RKO (cell line): ENCODE data around the gene CAMK1G.

Experiments used
- DNase-seq: peaks from one replicate; pipeline ENCODE4 v3.0.0-alpha.2; 2016; ENCODE audit warnings: low spot score

The CAMK1G gene

DNA sequence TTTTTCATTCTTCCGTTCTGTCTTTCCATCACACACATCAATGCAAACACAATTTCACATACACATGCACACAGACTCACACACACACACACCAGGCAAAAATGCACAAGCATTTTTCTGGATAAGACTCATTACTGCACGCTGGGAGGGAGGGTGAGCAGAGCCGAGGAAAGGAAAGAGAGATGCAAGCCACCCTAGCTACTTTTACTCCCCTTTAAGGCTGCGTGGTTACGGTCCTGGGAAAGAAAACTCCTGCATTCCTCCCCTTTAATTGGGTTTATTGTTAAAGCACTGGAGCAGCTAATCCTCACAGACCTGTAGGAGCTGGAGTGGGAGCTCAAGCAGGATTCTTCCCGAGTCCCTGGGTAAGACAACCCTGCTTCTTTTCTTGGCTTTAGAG is at the start of gene CAMK1G:
Gene CAMK1G (plus strand): TSS at position 307 of the 400 bp plus-strand sequence. CDS start 11,270 bp downstream, outside the sequence.
- DNase-seq, result no peak

DNA sequence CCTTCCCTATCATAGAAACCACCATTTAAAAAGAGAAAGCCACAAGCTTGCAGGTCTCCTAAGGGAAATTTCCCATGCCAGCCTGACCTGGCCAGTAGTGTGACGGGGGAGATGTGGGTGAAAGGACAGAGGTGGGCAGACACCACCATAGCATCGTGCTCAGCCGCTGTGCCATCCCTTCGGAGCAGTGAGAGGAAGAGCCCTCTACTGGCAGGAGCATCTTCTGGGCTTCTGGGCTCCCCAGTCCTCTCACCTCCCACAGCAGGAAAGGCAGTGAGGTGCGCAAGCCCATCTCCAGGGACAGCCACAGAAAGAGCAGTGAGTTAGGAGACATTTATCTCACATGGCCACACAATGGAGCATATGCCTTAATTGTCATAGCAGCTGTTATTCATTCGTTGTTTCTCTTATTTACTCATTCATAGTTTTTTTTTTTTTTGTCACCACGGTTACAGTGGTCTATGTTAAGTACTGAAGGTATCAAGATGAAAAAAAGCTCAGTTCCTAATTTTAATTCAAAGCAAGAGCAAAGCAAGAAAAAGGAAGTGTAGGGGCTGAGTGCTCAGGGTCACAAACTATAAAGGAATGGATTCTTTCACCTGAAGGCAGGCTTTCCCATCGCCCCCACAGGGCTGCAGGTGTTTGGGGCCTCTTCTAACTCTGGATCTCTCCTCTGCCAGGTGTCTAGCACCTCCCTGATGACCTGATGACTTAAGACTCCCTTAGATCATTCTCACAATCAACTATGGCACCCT is 48.8 kb upstream of the CAMK1G start:
- DNase-seq, result no peak

DNA sequence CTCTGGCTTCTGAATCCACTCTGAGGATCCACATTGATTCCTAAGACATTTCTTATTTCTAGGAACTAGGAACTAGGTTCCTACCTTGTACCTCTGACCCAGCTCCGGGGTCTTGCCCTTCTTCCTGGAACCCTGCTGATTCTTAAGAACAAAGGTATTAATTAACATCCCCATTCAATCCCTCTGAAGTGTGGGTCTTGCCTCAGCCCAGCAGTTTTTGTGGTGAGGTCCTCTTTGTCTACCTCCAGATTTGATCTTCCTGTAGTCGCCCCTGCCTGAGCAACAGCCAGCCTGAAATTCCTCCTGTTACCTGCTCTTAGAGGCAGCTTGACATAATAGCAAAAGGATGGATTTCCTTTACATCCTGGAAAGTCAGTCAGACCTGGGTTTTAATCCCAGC is 46.7 kb upstream of the CAMK1G start:
- DNase-seq, result no peak

DNA sequence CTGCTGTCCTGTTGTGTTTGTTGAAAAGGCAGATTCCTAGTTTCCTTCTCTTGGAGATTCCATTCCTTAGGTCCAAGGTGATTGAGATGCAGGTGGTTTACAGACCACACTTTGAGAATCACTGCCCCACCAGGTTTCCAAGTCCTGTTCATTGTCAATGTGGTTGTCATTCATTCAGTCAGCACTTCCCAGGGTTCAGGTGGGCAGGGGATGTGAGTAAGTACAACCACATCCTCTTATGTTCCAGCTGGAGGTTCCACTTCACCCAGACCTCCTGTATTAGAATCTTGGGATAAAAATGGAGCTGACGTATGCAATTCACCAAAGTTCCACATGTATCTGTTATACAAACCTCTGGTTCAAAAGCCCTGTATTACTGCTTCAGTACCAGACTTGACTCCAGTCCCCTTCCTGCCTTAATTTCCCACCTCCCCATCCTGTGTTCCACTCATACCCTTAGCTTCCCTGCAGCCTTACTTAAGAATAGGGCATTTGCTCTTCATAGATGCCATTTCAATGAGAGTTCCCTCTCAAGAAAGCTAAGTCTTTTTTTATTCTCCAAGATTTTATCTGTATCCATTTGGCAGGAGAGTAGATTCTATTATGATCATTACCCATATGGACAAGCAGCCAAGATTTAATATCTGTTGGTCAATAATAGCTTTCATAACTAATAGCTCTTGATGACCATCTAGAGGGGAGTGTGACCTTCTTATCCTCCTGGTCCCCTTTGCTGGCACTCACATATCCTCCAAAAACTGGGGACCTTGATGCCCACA is 46.0 kb upstream of the CAMK1G start:
- no peak for DNase-seq

DNA sequence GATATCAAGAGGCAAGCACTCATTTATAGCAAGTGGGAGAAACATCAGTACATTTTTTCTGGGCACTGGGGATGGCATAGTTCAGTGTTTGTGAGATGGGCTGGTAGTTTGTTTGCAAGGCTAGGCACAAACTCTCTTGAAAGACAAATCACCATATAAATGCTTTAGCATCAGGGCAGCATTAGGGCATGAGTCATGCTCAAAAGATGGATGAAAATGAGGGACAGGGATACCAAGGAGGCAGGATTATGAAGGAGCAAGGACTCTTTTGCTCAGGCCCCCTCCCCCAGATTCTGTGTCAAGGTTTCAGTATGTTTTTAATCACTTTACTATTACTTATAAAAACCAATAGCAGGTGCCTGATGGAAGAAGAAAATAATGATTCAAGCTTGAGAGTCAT is 43.9 kb upstream of the CAMK1G start:
- DNase-seq, result no peak

DNA sequence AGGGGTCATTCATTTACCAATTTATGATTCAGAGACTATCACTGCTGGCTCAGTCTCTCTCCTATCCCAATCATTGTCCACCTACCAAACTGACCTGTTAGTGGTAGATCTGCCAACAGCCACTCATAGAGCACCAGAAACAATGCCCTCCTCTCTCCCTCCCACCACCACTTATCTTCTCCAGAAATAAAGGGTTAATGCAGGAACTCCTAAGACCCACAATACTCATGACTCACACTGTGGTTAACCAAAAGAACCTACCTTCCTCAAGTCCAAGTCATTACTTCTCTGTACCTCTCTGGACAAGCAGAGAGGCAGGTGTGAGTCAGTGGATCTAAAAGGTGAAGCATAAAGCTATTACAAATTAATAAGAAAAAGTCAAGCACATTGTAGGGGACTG is 40.9 kb upstream of the CAMK1G start:
- DNase-seq, result no peak

DNA sequence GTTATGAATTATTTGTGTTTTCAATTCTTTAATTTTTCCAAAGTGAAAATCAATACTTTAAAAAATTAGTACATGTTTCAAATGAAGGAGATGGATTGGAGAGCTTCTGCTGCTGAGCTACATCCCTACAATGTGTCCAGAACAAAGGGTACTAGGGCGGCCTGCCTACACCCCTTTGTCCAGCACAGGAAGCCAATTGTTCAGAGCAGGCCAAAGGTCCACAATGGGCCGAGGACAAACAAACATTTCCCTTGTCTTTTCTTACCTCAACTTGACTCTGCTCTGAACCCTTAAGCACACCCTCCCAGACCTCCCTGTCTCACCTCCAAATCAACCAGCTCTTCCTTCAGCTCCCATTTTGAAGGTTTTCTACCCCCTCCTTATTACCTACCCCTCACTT is 39.4 kb upstream of the CAMK1G start:
- no peak for DNase-seq

DNA sequence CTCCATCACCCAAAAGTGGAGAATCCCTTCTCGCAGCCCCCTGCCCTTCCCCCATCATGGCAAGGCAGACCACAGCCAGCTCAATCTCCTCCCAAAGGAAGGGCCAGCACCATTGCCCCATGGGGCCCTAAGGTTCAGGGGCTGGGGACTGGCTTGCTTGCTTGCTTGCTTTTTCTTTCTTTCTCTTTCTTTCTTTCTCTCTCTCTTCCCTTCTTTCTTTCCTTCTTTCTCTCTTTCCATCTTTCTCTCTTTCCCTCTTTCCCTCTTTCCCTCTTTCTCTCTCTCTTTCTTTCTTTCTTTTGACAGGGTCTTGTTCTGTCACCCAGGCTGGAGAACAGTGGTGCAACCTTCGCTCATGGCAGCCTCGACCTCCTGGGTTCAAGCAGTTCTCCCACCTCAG is 38.1 kb upstream of the CAMK1G start:
- DNase-seq, result no peak

DNA sequence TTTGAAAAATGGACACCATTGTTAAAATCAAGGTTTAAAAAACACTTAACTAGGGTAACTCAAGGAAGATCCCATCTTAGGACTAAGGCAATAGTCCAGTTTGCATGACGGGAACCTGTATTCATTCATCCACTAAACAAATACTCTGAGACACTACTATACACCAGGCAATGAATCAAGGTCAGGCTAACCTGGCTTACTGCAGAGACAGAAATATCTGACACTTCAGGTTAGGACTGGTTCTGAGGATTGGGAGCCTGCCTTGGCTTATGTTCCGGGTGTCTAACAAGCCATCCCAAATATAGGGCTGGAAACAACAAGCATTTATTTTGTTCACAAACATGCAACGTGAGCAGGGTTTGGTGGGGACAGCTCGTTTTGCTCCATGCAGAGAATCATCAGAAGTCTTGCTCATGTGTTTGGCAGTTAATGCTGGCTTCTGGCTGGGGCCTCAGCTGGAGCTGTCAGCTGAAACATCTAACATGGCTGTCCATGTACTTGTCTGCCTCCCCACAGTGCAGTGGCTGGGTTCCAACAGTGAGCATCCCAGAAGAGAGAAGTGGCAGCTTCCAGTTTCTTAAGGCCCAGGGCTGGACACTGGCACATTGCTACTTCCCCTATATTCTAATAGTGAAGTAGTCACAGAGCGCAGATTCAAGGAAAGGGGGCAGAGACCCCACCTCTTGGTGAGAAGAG is 37.0 kb upstream of the CAMK1G start:
- DNase-seq, result no peak

DNA sequence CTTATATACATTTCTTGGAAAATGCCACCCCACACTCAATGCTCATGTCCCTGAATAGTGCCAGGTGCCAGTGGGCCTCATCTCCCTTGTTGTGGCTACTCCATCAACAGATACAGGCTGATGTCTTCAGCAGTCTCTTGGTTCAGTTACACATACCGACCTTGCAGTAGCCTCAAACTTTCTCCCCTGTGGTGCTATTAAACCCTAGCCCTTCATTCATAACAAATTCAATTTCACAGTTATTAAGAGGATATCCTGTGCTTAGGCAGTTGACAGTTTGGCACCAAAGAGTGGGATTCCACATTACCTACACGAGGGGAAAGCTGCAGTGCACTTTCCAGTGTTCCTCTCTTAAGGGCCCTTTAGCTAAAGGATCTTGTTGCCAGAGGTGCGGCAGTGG is 35.9 kb upstream of the CAMK1G start:
- no peak for DNase-seq

DNA sequence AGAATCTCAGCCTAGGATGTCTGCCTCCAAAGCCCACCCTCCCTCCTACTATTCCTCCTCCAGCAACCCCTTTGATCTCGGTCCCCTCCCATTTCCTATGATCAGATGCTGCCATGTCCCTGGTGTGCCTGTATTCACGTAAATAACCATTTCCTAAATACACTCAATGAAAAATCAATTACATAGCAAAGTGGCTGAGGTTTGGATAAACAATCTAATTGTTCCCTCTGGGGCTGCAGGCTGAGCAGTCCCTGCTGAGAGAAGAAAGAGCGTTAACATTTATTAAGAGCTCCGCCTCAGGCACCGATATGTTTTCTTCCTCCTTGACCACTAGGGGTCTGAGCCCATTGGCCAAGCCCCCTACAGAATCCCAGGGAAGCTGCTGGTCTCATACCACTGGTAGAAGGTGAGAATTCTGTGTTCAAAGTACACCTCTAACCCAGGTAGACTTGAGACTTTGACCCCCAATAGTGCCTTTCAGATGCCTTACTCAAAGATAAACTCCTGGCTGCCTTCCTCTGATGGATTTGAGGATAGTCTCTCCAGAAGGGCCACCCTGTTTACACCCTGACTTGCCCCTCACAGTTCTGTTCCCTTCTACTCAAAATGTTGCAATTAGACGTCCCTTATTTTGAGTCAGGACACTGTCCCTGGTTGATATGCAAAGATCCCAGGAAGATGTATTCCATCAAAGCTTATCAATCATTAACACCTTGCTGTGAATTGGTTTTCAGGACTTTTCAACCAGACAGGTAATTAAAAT is 33.9 kb upstream of the CAMK1G start:
- DNase-seq, result no peak

DNA sequence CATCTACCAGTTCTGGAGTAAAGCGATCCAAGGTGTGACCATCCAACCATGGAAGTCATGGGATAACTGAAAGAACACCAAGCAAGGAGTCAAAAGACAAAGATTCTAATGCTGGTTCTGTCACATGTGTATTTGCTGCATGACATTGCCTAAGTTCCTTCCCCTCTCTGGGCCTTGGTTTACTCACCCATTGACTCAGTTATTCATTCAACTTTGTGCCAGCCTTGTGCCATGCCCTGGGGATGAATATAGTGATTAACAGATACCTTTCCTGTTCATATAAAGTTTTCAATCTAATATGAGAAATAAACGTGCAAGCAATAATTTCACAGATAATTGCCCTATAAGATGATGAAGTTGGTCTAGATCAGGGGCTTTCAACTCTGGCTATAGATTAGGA is 33.0 kb upstream of the CAMK1G start:
- no peak for DNase-seq

DNA sequence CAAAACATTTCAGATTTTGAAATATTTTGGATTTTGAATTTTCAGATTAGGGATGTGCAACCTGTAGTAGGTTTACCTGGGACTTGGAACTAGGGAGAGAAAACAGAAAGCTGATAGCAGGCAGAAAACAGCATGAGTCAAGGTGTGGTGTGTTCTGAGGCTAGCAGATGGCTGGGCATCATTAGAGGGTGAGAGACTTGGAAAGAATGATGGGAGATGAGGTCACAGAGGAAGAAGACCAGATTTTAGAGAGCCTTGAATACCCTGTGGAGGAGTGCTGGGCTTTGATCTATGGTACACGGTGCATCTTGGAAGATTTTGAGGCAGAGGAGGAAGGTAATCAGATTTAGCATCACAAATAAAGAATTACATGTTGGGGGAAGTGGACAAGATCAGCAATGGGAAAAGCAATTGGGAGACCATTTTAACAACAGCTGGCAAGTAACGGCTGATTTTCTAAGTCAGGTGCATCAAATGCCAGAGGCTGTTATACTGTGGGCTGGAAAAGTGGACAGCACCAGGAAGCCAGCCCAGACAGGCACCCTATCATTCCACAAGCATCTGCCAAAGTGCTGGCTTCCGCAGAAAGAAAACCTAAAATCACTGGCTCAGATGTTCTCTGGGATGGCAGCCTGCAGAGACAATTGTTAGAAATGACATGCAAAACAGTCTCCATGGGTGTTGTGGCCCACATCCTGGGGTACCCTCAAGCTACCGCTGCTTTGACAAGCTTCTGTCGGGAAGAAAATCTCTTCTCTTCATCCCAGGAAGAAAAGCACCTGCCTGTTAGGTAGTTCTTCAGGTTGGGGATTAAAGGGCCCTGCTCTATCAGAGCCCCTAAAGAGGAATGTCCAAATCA is 30.9 kb upstream of the CAMK1G start:
- no peak for DNase-seq

DNA sequence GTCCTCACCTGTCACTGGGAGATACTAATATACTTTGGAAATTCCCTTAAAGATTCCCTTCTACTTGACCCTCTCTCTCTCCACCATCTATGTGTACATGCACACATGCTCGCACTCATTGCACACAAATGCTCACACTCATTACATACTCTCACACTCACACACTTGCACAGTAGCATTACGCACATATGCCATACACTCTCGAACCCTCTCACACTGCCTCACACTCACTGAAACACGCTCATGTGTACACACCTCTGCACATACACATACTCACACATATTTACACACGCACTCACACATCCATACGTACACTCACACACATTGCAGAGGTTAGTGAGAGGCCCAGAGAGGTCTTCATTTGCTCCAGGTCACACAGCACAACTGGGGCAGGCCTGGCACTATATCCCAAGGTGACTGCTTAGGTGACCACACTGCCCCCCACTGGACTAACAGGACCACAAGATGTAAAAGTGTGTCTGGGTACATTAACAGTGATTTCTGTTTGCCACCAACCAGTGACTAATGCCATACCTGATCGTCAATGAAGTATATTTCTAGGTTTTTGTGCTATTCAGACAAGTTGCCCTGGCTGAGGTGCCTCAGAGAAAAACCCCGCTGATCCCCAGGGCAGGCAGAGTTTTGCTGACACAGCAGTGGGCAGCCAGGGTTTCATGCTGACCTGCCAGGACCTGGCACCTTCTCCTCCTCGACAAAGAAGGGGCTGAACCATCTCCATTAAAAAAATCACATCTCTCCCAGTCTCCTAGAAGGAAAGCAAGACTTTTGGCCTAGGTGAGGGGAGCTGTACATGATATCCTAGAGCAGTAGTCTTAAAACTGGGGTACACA is 28.5 kb upstream of the CAMK1G start:
- no peak for DNase-seq

DNA sequence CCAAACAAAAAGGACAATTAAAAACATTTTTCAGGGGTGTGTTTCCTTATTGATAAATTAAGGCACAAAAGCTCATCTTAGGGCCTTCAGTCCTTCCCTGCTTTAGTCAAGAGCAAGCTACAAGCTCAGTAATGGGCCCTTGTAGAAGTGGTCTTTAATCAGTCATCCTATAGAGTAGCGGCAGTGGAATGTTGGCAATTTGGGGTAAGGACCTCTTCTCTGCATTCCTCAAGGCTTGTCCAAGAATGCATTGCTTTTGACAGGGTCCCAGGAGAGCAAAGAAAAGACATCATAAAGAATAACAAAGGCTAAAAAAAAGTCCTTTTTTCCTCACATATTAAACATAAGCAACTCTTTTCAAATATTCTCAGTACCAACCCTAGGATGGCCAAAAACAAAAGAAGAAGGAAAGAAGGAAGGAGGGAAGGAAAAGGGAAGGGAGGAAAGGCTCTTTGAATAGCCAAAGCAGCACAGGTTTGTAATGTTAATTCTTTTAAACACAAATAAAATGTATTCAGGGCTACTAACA is 27.3 kb upstream of the CAMK1G start:
- DNase-seq, result no peak

DNA sequence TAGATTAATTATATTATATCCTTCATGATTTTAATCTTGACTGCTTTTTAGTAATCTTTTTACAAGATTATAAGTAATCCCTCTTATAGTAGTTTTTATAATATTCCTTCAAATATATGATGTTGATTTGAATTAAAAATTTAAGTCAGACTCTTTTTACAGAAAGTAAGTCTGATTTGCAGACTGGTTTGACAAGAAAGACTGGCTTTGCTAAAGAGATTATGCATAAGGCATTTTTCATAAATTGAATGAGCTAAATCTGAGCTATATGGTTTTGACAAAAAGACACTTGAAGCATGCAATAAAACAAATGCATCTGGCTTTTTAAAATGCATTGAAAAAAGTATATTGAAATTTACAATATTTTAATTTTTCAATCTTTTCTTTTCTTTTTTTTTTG is 26.3 kb upstream of the CAMK1G start:
- no peak for DNase-seq

DNA sequence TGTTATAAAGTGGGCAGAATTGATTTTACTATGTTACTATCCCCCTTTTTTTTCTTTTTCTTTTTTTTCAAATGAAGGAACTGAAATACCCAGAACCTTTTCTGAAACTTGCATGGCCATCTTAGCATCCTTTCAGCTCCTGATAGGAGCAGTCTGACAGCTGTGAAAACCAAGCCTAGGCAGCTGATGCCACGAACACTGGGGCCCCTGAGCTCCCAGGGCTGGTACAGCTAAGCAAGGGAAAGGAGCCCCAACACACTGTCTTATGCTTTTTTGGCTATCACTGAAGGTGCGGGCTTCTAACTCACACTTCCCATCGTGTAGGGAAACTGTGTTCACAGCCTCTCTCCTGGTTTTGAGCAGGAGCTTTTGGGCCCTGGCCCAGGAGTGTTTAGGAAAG is 23.0 kb upstream of the CAMK1G start:
- no peak for DNase-seq

DNA sequence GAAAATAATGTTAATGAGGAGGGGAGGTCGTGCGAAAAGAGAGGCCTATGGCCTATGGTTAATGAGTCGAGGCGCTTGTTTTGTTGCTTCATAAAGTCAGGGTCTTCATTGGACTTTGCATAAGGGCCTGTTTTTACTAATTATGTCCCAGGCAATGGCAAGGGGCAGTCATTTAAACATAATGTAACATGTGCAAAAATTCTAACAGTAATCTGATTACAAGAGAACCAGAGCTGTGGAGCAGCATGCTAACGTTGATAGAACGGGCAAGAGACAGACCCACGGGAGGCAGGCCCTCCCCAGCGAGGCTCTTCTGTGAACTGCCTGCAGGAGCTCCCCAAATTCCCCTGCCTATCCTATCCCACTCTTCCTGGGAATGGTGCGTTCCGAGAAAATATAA is 22.6 kb upstream of the CAMK1G start:
- DNase-seq, result no peak

DNA sequence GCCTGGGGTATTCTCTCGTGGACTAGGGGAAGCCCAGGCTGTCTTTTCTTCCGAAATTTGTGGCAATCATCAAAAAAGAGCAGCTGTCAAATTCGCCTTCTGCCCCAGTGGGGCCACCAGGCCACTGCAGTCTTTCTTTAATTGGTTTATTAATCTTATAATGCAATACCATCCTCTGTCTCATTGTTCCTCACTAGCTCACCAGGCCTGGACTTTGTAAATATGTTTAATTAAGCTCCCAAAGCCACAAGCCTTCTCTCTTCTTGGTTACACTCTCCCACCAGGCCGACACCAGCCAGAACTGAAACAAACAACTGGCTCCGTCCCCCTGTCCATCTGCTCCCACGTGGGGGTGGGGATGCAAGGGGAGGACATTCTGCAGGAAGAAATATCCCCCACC is 22.0 kb upstream of the CAMK1G start:
- no peak for DNase-seq

DNA sequence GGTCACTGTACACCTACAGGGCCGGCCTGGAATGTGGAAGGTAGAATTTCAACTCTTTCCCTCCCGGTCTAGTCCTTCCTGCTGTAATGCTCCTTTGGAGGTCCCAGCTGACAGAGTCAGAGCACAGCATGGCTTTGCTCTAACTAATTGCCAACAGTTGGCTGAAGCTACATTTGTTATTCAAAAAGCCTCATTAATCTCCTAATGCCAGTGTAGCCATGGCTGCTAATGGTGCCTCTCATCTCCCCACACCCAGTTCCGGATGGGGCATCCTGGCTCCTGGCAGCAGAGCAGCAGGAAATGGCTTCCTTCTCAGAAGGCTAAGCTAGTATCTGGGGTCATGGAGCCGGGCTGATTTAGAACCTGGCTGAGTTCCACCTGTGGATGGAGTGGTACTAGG is 18.7 kb upstream of the CAMK1G start:
- no peak for DNase-seq
